NB4 (cell line): Measurements from ENCODE around the gene TMEM258.

ENCODE experiments used
- DNase-seq: peaks from one replicate; pipeline ENCODE4 v3.0.0; 2010; ENCODE audit warnings: low read depth
- H3K4me3 ChIP-seq: one replicate; pipeline ENCODE4 v1.5.1; 2011; ENCODE audit warnings: mild to moderate bottlenecking, low read depth, low read length, moderate library complexity
- CTCF ChIP-seq: IDR thresholded peaks from one replicate; pipeline ENCODE4 v1.5.1; 2012; ENCODE audit warnings: low read depth, low read length
- MAX ChIP-seq: IDR thresholded peaks from 2 replicates; pipeline ENCODE4 v1.6.1; 2011; ENCODE audit warnings: low read depth, low read length
- MYC ChIP-seq: IDR thresholded peaks from 2 replicates; pipeline ENCODE4 v1.6.1; 2011; ENCODE audit warnings: low read depth, low read length
- POLR2A ChIP-seq: IDR thresholded peaks from 2 replicates; pipeline ENCODE4 v1.6.1; 2011; ENCODE audit warnings: mild to moderate bottlenecking; ENCODE audit not compliant: insufficient read length; ENCODE audit errors: extremely low read depth

The TMEM258 gene

GRCh38 chr11:61762798-61763197 is 29.6 kb downstream of the TMEM258 start:
- no peak for DNase-seq
- no peak overlapping the region for H3K4me3 ChIP-seq
- TF ChIP-seq POLR2A (no peak), MAX (no peak), MYC (no peak), CTCF (no peak)

GRCh38 chr11:61762223-61762615 is 30.2 kb downstream of the TMEM258 start:
- no peak overlapping the region for H3K4me3 ChIP-seq
- TF ChIP-seq POLR2A (no peak), MAX (no peak), MYC (no peak), CTCF (no peak)
- DNase-seq: no peak

- no peak for DNase-seq
- H3K4me3 ChIP-seq: no peak overlapping the region
- TF ChIP-seq MYC (no peak), POLR2A (no peak), CTCF (no peak), MAX (no peak)
These were observed 30.8 kb downstream of the TMEM258 start for GRCh38 chr11:61761440-61762222.

GRCh38 chr11:61760946-61761345 is 31.5 kb downstream of the TMEM258 start:
- DNase-seq: no peak
- TF ChIP-seq MYC (no peak), MAX (no peak), CTCF (no peak), POLR2A (no peak)
- H3K4me3 ChIP-seq: no peak overlapping the region

GRCh38 chr11:61757213-61757862 is 35.1 kb downstream of the TMEM258 start:
- no peak for TF ChIP-seq CTCF
- TF ChIP-seq MYC: no peak
- no peak overlapping the region for H3K4me3 ChIP-seq
- DNase-seq: no peak
